Medulla oblongata (tissue), 1 donor: ENCODE results near the gene MEIS2.
A peak's percentile ranks its signal among the peaks of the same experiment; 100 is the strongest.

Source experiments
- DNase-seq: peaks from one replicate; pipeline ENCODE4 v3.0.0-alpha.2; 2015; ENCODE audit errors: extremely low spot score

Gene MEIS2

GRCh38 chr15:37077623-37078351 is 22.6 kb downstream of the MEIS2 start:
- peak; percentile 66 for DNase-seq

DNA sequence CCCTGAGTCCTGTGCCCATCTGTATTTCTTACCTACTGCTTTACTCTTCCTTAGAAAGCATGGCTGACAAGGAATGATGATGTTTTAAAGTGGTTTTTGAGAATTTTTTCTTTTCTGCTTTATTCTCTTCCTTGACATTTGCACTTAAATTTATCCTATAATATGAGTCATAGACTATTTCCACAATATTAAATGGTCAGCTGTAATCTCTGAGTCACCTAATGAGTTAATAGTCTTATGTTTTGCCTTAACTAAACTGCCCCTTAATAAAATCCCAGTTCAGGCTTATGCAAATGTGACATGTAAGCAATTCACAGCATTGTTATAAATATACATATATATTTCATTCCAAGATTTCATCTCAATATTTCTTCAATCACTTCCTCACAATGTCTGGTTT is 23.8 kb downstream of the MEIS2 start:
- no peak for DNase-seq

- no peak for DNase-seq
Observed at GRCh38 chr15:37075777-37076176, 24.6 kb downstream of the MEIS2 start.

DNA sequence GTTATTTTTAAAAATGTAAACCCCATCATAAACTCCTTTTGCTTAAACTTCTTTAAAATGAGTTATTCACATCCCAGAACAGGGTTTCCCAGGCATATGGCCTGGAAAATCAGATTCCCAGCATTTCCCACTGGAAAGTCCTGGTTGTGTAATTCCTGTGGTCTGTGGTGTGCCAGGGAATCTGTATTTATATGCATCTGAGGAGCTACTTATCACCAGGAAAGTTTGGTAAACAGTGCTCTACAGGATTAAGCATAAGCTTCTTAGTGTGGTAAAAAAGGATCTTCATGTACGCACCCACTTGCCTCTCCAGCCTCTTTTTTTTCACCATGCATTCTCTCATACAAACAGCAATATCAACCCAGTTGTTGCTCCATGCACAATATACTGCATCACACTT is 28.2 kb downstream of the MEIS2 start:
- DNase-seq = no peak

DNA sequence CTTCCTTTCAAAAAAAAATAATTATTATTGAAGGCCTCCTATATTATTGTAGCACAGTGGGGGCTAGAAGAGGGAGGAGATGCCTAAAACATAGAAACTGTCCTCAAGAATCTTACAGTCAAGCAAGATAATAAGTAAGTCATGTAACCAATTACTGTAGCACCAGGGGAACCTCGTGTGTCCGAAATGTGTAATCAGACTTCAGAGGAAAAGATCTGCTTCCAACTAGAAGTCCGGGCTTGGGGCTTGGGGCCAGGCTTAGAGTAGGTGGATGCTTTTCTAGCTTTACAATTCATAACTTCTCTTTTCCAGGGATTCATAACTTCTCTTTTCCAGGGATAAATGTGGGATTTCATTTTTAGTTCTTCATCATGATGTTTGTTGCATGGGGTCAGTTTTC is 29.2 kb downstream of the MEIS2 start:
- no peak for DNase-seq

GRCh38 chr15:37070686-37071085 is 29.7 kb downstream of the MEIS2 start:
- DNase-seq = no peak

- no peak for DNase-seq
Observed at GRCh38 chr15:37061996-37062395, 38.4 kb downstream of the MEIS2 start.

DNA sequence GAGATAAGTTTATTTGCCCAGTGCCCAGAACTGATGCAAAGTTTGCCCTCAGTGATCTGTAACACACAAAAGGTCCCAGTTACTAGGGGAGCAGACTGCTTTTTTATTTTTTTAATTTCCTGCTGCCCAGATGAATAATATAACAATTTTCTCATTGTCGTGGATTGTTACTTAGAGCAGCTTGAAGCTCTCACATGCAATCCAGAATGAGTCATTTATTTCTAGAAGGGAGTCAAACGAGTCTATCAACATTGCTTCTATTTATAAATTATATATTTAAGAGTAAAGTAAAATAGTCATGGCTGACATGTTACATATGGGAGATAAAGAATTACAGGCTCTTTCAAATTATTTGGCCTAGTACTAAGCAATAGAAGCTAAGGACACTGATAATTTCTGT is 41.3 kb downstream of the MEIS2 start:
- no peak for DNase-seq

DNA sequence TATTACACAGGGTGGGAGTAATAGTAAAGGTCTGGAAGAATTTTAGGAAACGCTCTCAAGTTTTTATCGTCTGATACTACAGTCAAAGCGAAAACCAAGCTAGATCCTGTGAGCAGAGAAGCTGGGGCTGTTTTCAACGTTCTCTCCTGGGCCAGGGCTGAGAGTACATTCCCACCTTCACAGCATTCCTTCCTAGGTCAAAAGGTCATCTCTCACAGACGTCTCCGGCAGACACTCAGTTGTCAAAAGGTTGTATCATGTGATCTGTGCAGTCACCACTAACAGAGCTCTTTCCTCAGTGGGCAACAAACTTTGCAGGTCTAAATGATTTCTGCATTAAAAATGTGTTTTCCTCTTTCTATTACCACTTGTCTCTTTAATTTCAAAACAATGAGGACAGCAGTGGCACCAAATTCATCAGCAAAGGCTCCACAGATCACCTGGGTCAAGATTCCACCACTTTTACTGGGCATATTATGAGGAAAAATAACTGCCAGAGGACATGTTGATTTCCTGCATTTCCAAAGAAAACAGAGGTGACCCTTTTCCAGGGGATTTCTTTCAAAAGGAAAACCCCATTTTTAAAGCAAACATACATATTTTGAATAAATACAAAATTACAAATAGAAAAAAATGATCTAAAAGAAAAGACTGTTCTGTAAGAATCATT is 41.9 kb downstream of the MEIS2 start:
- DNase-seq = no peak

- DNase-seq = no peak
Observed at GRCh38 chr15:37057831-37058230, 42.5 kb downstream of the MEIS2 start.

- DNase-seq = no peak
Observed at GRCh38 chr15:37057256-37057655, 43.1 kb downstream of the MEIS2 start.

GRCh38 chr15:37056177-37057121 is 43.9 kb downstream of the MEIS2 start:
- DNase-seq = peak; percentile 11

DNA sequence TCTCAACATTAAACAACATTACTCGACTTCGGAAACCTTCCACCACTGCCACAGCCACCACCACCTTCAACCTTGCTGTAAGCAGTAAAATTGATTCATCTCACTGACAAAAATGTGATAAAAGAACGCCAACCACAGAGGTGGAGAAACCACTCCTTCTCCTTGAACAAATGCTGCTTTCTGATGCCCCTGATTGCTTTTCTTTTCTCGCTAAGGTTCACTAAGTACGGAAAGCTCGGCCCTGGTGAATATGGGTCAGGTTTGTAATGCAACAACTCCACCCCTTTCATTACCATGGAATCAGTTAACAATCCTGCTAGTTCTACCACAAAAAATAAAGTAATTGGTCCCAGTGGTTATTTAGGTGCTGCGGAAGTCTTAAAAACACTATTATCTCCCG is 44.9 kb downstream of the MEIS2 start:
- DNase-seq = no peak

DNA sequence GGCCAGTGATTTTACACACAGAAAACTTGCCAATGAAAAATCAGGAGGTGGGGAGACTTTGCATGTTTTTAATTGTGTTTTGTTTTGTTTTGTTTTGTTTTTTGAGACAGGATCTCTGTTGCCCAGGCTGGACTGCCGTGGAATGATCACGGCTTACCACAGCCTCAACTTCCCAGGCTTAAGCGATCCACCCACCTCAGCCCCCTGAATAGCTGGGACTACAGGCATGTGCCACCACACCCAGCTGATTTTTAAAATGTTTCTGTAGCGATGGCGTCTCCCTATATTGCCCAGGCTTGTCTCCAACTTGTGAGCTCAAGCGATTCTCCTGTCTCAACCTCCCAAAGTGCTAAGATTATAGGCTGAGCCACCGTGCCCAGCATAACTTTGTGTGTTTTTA is 46.0 kb downstream of the MEIS2 start:
- DNase-seq = no peak

- no peak for DNase-seq
Observed at GRCh38 chr15:37053166-37053565, 47.2 kb downstream of the MEIS2 start.

DNA sequence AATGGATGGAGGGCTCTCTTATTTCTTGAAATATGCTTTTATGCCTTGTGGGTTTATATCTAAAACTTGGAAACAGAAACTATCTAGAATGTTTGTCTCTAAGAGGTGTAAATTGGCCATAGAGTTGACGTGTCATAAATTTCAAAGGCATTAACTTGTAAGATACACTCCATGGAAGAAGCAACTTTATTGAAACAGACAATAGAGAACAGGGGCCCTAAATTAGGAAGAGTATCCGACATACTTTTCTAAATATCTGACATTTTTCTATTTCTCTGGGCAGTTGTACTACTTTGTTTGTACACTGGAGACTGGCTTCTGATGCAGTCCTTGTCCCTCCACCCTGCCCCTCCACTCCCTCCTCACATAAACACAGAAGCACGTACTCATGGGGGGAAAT is 50.0 kb downstream of the MEIS2 start:
- DNase-seq = no peak

DNA sequence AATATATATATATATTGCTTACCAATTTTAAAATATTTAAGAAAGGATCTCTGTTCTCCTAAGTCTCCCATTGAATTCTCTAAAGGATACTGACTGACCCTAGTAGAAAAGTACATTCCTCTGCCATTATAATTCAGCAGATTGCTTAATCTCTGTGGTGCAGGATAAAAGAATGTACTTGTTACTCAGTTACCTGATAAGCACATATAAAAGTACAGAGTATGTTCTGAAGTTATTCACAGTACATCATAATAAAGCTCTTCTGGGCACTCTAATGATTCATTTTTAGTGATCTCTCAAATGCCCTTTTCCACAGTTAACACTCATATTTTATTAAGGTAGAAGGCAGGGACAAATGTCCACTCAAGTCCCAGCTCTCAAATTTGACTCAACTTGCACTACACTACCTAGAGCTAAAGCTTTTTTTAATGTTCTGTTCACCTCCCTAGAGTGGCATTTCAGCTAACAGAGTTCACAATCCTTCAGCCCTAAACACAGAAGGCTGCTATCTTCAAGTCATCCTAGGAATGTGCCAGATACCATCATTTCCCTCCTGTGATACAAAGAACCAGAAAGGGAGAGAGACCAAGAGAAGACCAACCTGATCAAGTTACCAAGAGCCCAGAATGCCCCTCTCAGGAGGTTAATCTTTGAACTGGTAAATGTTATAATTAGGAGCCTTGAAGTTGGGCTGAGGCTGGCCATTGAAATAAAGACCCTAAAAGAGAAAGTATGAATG is 53.3 kb downstream of the MEIS2 start:
- DNase-seq = no peak

DNA sequence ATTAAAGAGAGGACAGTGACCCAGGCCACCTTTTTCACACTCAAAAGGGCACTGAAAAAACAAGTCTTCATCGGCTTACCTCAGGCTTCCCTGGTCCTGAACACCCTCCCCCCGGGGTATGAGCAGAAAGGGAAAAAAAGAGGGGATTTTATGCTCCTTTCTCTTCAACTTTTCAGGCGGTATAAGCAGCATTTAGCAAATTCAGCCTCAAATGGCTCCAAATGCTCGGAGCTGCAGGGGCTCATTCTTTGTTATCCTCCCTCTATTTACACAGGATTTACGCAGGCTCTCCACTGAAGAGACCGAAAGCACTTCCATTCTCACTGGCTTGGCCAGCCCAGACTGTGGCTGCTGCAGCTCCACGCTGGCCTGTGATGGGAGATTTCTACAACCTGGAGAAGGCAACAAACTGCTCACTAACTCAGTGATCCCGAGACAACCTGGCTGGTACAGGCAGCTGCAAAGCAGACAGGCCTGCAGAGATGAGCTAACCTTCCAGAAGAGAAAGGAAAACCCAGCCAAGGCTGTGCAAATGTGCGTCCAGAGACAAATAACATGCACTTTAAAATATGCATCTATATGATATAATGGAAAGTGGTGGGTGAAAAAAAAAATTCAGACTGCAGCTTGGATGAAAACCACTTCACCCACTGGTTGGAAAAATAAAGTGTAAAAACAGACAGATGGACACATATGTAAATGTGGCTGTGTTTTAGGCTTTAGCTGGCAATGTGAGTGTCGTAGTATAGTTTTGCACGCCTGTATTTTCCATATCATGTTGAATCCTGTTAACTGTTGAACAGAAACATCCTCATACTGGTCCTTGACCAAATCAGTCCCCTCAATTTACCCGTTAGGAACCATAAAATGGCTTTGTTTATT is 54.2 kb downstream of the MEIS2 start:
- DNase-seq = peak; percentile 38

DNA sequence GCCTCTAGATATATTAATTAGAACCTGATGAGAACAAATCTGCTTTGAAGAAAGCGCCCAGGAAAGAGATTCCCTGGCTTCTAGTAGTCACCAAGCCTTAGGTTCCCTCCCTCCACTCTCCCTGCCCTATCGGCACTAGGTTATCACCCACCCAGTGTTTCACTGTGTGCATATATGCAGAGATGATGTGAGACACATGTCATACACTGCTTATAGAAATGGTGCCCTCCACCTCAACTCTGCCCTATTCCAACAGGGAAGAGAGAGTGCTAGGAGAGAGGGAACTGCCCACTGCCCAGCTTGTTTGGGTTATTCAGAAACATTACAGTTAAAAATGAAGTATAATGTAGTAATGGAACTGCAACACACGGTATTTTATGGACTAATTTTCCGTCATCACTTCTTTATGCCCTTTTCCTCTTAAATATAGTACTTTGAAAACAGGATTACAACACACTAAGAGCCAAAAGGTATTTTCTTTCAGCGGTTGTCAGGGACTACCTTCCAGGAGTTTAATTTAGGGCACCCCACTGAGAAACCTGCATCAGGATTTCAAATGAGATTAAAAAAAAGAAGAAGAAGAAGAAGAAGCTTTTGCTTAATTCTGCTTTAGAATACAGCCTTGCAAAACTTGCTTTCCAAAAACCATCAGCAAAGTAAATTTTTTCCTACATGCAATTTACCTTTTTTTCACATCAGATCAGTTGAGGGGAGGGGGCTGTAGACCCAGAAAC is 55.3 kb downstream of the MEIS2 start:
- DNase-seq = no peak

- no peak for DNase-seq
Observed at GRCh38 chr15:37041836-37042235, 58.5 kb downstream of the MEIS2 start.
